ENCODE data around the gene TCF7L2. TPM values are rescaled to one million over a fixed set of nuclear protein-coding genes. Genes with fewer than 3 reads are reported as not detected.

The TCF7L2 gene
- total and polyA plus RNA-seq, 9 of the 15 experiments (the other 6 are each of a cell fraction or from before 2014, with no cell fraction given), result 0.32 to 2.8 (median 0.92) TPM

GRCh38 chr10:112956631-112957350 lies 6.7 kb downstream of the TCF7L2 start (continued):
- no peak for TF ChIP-seq SRSF7 (optimal IDR thresholded peaks at IDR 0.05; ENCODE audit: low read depth, low read length)
- no peak for TF ChIP-seq JUND (IDR thresholded peaks at IDR 0.05; ENCODE audit: borderline replicate concordance, low read depth, low read length)
- TF ChIP-seq JUND (tag; IDR thresholded peaks at IDR 0.05; ENCODE audit: borderline replicate concordance, low read depth, low read length), result no peak
- TF ChIP-seq MTA1 (IDR thresholded peaks at IDR 0.05; ENCODE audit: borderline replicate concordance), result no peak
- no peak for TF ChIP-seq PHTF2 (CRISPR knock-in tag; IDR thresholded peaks at IDR 0.05)
- TF ChIP-seq SREBF2 (CRISPR knock-in tag; IDR thresholded peaks at IDR 0.05), result no peak
- TF ChIP-seq ARNT (IDR thresholded peaks at IDR 0.05), result no peak
- TF ChIP-seq RAD21 (CRISPR knock-in tag; conservative IDR thresholded peaks at IDR 0.05 in 1 of 2, IDR thresholded peaks at IDR 0.05 in 1 of 2), result no peak

- 8% methylated on average over 4 of the region's 4 CpGs for WGBS (ENCODE audit: insufficient coverage, low coverage, missing lambda C conversion rate)
- intact Hi-C loops (cut with micrococcal nuclease), result no loop called here
Observed at GRCh38 chr10:112957640-112958092, 7.6 kb downstream of the TCF7L2 start.

More at GRCh38 chr10:112957640-112958092, 7.6 kb downstream of the TCF7L2 start:
- BruUV-seq (replicated peaks), result no TSS peak
- Histone ChIP-seq H2AFZ (ENCODE audit: low read depth, low read length) (no peak overlapping the region), H3K79me2 (ENCODE audit: control insufficient read depth, insufficient read depth, low read length) (no peaks in the 10 kb centered on the region), H3K4me2 (ENCODE audit: insufficient read depth, low read length) (no peak overlapping the region; the same call in 1 of the 2 replicates), H3K9me3 (replicated peaks; ENCODE audit: control insufficient read depth, insufficient read depth, low read depth, low read length) (no peaks in the 10 kb centered on the region), H3K9ac (ENCODE audit: insufficient read depth in 1 of 2, low read depth in 2 of 2, low read length in 2 of 2) (no peak overlapping the region), H3K27ac (ENCODE audit: extremely low read depth, low read depth, low read length) (no peak overlapping the region), H3K27me3 (ENCODE audit: control insufficient read depth in 2 of 2, insufficient read depth in 2 of 2, low read length in 2 of 2) (no peaks in the 10 kb centered on the region; a peak in 1 of 5 replicates), H4K20me1 (replicated peaks; ENCODE audit: control insufficient read depth, insufficient read depth, low read length) (no peaks in the 10 kb centered on the region), H3K36me3 (ENCODE audit: control insufficient read depth, insufficient read depth, low read length) (no peaks in the 10 kb centered on the region), H3K9me1 (ENCODE audit: control insufficient read depth, insufficient read depth, low read length) (no peaks in the 10 kb centered on the region), H3K4me1 (replicated peaks in 1 of 2; ENCODE audit: control insufficient read depth in 2 of 2, insufficient read depth in 2 of 2, low read length in 2 of 2) (peaks cover under 1 to 8% of the 10 kb centered on the region in 2 experiments; a peak in 4 of 5 replicates), H3K4me3 (no peak overlapping the region)
- POLR2A ChIA-PET, result no interaction called here
- FAIRE-seq, result no peak
- TF ChIP-seq KDM1A (IDR thresholded peaks at IDR 0.05) (no peak), MIER1 (IDR thresholded peaks at IDR 0.05; ENCODE audit: low read depth) (no peak), C11orf30 (IDR thresholded peaks at IDR 0.05; ENCODE audit: low read depth) (0 out of 2 replicates have a peak, but pooled peaks have one; percentile 12), ZBTB49 (CRISPR knock-in tag; IDR thresholded peaks at IDR 0.05; ENCODE audit: borderline replicate concordance) (no peak), ZNF316 (IDR thresholded peaks at IDR 0.05) (peak; percentile 28), MEF2D (tag; conservative IDR thresholded peaks at IDR 0.05; ENCODE audit: low read depth) (no peak)
- DNase-seq (ENCODE audit: extremely low read depth in 1 of 4, low spot score in 3 of 4), result no peak
- in situ Hi-C loops (cut with MboI), result no loop called here
- ATAC-seq, result peak; percentile 61
- CTCF ChIA-PET (ENCODE audit: low intra/inter-chr PET ratio), result no interaction called here
